PC-3 (cell line): ENCODE data around the gene RERE. TPM values are rescaled to one million over a fixed set of nuclear protein-coding genes. Genes with fewer than 3 reads are reported as not detected.

Source experiments
- ATAC-seq: fragments of 200-7000 bp; cut with Tn5 transposase; 2 replicates; pipeline ENCODE4 v1.9.1; 2020; ENCODE audit warnings: mild to moderate bottlenecking, moderate library complexity
- BruUV-seq: library from RNA; stranded (reverse); fragments of 400-500 nt; replicated peaks from 2 replicates; lab custom pipeline; 2021; lab: Mats Ljungman, UMichigan
- CTCF ChIA-PET: fragments of 300-600 bp; sonication (Branson Sonifier 250); formaldehyde crosslinking; loops from one replicate; lab custom pipeline; 2022; ENCODE audit warnings: antibody characterized with exemption; lab: Charles Lee
- POLR2A ChIA-PET: fragments of 300-600 bp; sonication (Branson Sonifier 250); formaldehyde crosslinking; loops from one replicate; lab custom pipeline; 2022; ENCODE audit warnings: antibody characterized with exemption; ENCODE audit not compliant: unreplicated experiment; lab: Charles Lee
- DNase-seq: peaks from one replicate; pipeline ENCODE4 v3.0.0-alpha.2; 2015
- H2AFZ ChIP-seq: fragments of 300-600 bp; sonication (generic); 2 replicates; pipeline ENCODE4 v1.6.0; 2016; ENCODE audit warnings: antibody characterized with exemption, low read length
- H3F3A ChIP-seq: fragments of 300-600 bp; sonication (generic); one replicate; pipeline ENCODE4 v1.6.0; 2017; ENCODE audit warnings: antibody characterized with exemption, low read length, control low read depth, mild to moderate bottlenecking; ENCODE audit not compliant: unreplicated experiment
- H3K27ac ChIP-seq: fragments of 300-600 bp; sonication (generic); 2 replicates; pipeline ENCODE4 v1.5.1; 2016; ENCODE audit warnings: mild to moderate bottlenecking, low read length
- H3K27me3 ChIP-seq: fragments of 300-600 bp; sonication (generic); 2 replicates; pipeline ENCODE4 v1.6.1; 2016; ENCODE audit warnings: low read length, mixed read lengths
- H3K36me3 ChIP-seq: fragments of 300-600 bp; sonication (generic); 2 replicates; pipeline ENCODE4 v1.6.1; 2016; ENCODE audit warnings: low read depth, mixed run types, low read length, mixed read lengths
- H3K4me1 ChIP-seq: fragments of 300-600 bp; sonication (generic); 2 replicates; pipeline ENCODE4 v1.5.1; 2016; ENCODE audit warnings: low read length; ENCODE audit not compliant: insufficient read depth
- H3K4me2 ChIP-seq: fragments of 300-600 bp; sonication (generic); 2 replicates; pipeline ENCODE4 v1.6.0; 2016; ENCODE audit warnings: low read length
- H3K4me3 ChIP-seq: fragments of 300-600 bp; sonication (generic); 2 replicates; pipeline ENCODE4 v1.5.1; 2016; ENCODE audit warnings: mild to moderate bottlenecking, low read length, mixed read lengths
- H3K79me2 ChIP-seq: fragments of 300-600 bp; sonication (generic); 2 replicates; pipeline ENCODE4 v1.6.1; 2017; ENCODE audit warnings: low read length, mixed read lengths
- H3K9ac ChIP-seq: fragments of 300-600 bp; sonication (generic); 2 replicates; pipeline ENCODE4 v1.6.0; 2016; ENCODE audit warnings: mild to moderate bottlenecking, low read length
- H3K9me2 ChIP-seq: fragments of 300-600 bp; sonication (generic); replicated peaks from 2 replicates; pipeline ENCODE4 v1.6.1; 2016; ENCODE audit warnings: mixed run types, low read length, mixed read lengths
- H3K9me3 ChIP-seq: fragments of 300-600 bp; sonication (generic); 2 replicates; pipeline ENCODE4 v1.6.1; 2016; ENCODE audit warnings: low read length, mixed read lengths
- H4K20me1 ChIP-seq: fragments of 300-600 bp; sonication (generic); 2 replicates; pipeline ENCODE4 v1.6.1; 2016; ENCODE audit warnings: low read length, mixed read lengths
- EZH2 ChIP-seq: fragments of 300-600 bp; sonication (generic); IDR thresholded peaks from one replicate; pipeline ENCODE4 v1.6.1; 2017; ENCODE audit warnings: antibody characterized with exemption, mild to moderate bottlenecking, low read length; ENCODE audit not compliant: unreplicated experiment
- EZH2phosphoT487 ChIP-seq: fragments of 300-600 bp; sonication (generic); IDR thresholded peaks from 2 replicates; pipeline ENCODE4 v1.6.1; 2018; ENCODE audit warnings: mild to moderate bottlenecking, antibody characterized with exemption, low read length, borderline replicate concordance
- intact Hi-C: fragments of 100-400 bp; cut with micrococcal nuclease; formaldehyde crosslinking; loops from 2 replicates; pipeline ENCODE4 v1.9.0; 2023
- total RNA-seq: library from RNA; depleted of rRNA; stranded (reverse); fragments of >200 nt; gene quantifications from 2 replicates; pipeline ENCODE4 v1.2.3, GENCODE V29; 2014
- TF ChIP-seq, protein P1 (sequence below): fragments of 300-600 bp; sonication (generic); conservative IDR thresholded peaks from 2 replicates; pipeline ENCODE4 v1.5.1; 2017; ENCODE audit warnings: antibody characterized with exemption, low read depth, mild to moderate bottlenecking, low read length

RERE gene
- total RNA-seq, 1 experiment from 2014 or later, result 24.2 TPM

DNA sequence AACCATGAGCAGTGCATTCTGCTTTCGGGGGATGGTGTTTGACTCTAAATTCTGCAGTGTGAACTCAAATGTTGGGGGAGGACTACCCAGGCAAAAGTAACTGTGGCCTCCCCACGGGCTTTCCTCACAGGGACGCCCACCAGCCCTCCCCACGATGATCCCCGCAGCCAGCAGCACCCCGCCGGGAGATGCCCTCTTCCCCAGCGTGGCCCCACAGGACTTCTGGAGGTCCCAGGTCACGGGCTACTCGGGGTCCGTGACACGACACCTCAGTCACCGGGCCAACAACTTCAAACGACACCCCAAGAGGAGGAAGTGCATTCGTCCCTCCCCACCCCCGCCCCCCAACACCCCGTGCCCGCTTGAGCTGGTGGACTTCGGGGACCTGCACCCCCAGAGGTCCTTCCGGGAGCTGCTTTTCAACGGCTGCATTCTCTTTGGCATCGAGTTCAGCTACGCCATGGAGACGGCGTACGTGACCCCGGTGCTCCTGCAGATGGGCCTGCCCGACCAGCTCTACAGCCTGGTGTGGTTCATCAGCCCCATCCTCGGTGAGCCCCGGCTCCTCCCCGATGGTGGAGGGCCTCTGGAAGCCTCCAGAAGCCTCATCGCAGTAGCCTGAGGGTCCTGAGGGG, 493.1 kb downstream of the RERE start:
- H3K4me2 ChIP-seq, result no peak overlapping the region
- BruUV-seq, result no TSS peak
- H3K36me3 ChIP-seq, result no peaks in the 10 kb centered on the region
- no peaks in the 10 kb centered on the region for H3K4me1 ChIP-seq
- H3K27me3 ChIP-seq, result no peaks in the 10 kb centered on the region
- no peak for TF ChIP-seq EZH2phosphoT487
- H3K9me3 ChIP-seq, result no peaks in the 10 kb centered on the region
- H3F3A ChIP-seq, result no peaks in the 10 kb centered on the region
- H3K4me3 ChIP-seq, result no peak overlapping the region
- POLR2A ChIA-PET, result no interaction called here
- intact Hi-C loops, result no loop called here
- no peak overlapping the region for H3K9ac ChIP-seq
- ATAC-seq (no peak), DNase-seq (no peak)
- CTCF ChIA-PET, result no interaction called here
- no peaks in the 10 kb centered on the region for H3K9me2 ChIP-seq
- H3K79me2 ChIP-seq, result no peaks in the 10 kb centered on the region
- no peaks in the 10 kb centered on the region for H4K20me1 ChIP-seq
- H3K27ac ChIP-seq, result no peak overlapping the region
- no peak overlapping the region for H2AFZ ChIP-seq

DNA sequence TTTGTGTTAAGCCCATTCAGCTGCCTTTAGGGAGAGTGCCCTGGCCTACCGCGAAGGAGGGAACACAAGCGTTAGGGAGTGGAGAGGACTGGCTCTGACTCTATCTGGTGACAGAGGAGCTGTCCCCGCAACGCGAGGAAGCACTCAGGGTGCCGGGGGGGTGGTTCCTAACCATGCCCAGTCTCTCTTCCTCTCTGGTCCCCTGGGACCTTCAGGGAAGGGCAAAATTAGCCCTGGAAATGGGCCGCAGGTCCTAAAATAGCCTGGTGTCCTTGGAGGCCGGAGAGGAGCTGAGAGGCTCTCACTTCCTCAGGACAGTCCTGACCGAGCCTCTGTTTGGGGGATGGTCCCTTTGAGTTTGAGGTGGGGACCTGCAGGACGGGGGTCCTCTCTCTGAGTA, 493.7 kb downstream of the RERE start:
- POLR2A ChIA-PET, result no interaction called here
- H3F3A ChIP-seq, result no peaks in the 10 kb centered on the region

DNA sequence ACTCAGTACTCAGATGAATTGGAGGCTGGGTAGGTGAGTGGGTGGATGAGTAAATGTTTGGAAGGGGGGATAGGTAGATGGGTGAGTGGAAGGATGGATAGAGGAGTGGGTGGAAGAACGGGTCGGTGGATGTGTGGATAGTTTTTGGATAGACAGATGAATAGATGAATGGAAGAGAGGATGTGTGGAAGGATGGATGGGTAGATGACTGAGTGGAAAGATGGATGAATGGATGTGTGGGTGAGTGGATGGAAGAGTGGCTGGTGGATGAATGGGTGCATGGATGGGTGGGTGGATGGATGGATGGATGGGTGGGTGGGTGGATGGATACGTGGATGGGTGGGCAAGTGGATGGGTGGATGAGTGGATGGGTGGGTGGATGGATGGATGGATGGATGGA, 495.8 kb downstream of the RERE start:
- intact Hi-C loops, result no loop called here
- H3K9ac ChIP-seq, result no peak overlapping the region
- TF ChIP-seq, protein P1, sequence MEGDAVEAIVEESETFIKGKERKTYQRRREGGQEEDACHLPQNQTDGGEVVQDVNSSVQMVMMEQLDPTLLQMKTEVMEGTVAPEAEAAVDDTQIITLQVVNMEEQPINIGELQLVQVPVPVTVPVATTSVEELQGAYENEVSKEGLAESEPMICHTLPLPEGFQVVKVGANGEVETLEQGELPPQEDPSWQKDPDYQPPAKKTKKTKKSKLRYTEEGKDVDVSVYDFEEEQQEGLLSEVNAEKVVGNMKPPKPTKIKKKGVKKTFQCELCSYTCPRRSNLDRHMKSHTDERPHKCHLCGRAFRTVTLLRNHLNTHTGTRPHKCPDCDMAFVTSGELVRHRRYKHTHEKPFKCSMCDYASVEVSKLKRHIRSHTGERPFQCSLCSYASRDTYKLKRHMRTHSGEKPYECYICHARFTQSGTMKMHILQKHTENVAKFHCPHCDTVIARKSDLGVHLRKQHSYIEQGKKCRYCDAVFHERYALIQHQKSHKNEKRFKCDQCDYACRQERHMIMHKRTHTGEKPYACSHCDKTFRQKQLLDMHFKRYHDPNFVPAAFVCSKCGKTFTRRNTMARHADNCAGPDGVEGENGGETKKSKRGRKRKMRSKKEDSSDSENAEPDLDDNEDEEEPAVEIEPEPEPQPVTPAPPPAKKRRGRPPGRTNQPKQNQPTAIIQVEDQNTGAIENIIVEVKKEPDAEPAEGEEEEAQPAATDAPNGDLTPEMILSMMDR, result no peak
- TF ChIP-seq EZH2phosphoT487 (no peak), EZH2 (no peak)
- no peak overlapping the region for H3K4me2 ChIP-seq
- H3K9me3 ChIP-seq, result no peaks in the 10 kb centered on the region
- H3F3A ChIP-seq, result no peaks in the 10 kb centered on the region
- no peaks in the 10 kb centered on the region for H3K27me3 ChIP-seq
- BruUV-seq, result no TSS peak
- H3K79me2 ChIP-seq, result no peaks in the 10 kb centered on the region
- no peaks in the 10 kb centered on the region for H3K36me3 ChIP-seq
- ChIA-PET POLR2A (interaction anchor here (0.6 kb wide), 1 partner anchor 238 kb away, joined by 10 read pairs; no protein-coding TSS in a partner anchor), CTCF (no interaction called here)
- H3K27ac ChIP-seq, result no peak overlapping the region
- no peak overlapping the region for H2AFZ ChIP-seq
- H3K4me3 ChIP-seq, result no peak overlapping the region
- H3K9me2 ChIP-seq, result no peaks in the 10 kb centered on the region
- ATAC-seq, result no peak
- peaks cover 9% of the 10 kb centered on the region; the same call in 1 of the 2 replicates for H3K4me1 ChIP-seq
- DNase-seq, result no peak
- H4K20me1 ChIP-seq, result no peaks in the 10 kb centered on the region

More for the DNA sequence above, 493.7 kb downstream of the RERE start:
- CTCF ChIA-PET, result no interaction called here
- Histone ChIP-seq H3K4me1 (no peaks in the 10 kb centered on the region), H3K27me3 (no peaks in the 10 kb centered on the region), H3K9me3 (no peaks in the 10 kb centered on the region), H3K4me2 (no peak overlapping the region), H2AFZ (no peak overlapping the region), H3K9me2 (no peaks in the 10 kb centered on the region), H3K79me2 (no peaks in the 10 kb centered on the region), H4K20me1 (no peaks in the 10 kb centered on the region), H3K9ac (no peak overlapping the region), H3K36me3 (no peaks in the 10 kb centered on the region), H3K4me3 (no peak overlapping the region), H3K27ac (no peak overlapping the region)
- no TSS peak for BruUV-seq
- TF ChIP-seq EZH2phosphoT487 (no peak), EZH2 (no peak)
- TF ChIP-seq, protein P1, result no peak
- intact Hi-C loops, result no loop called here
- no peak for DNase-seq
- ATAC-seq, result no peak
